K562 (cell line): ENCODE results near the gene ARL8A. TPM values are rescaled to one million over a fixed set of nuclear protein-coding genes. Genes with fewer than 3 reads are reported as not detected.

Experiments
- ATAC-seq: fragments of 200-7000 bp; cut with Tn5 transposase; 3 replicates; pipeline ENCODE4 v1.9.1; 2020; ENCODE audit warnings: moderate library complexity
- BruUV-seq: library from RNA; stranded (reverse); fragments of 400-500 nt; replicated peaks from 2 replicates; lab custom pipeline; 2021; lab: Mats Ljungman, UMichigan
- CTCF ChIA-PET: fragments of 300-600 bp; formaldehyde crosslinking; extraction: SDS; loops from one replicate; lab custom pipeline; 2021; ENCODE audit warnings: low intra/inter-chr PET ratio; lab: Yijun Ruan, JAX
- POLR2A ChIA-PET: fragments of 300-600, 350-650 bp; sonication (Branson Sonifier 250); formaldehyde crosslinking; extraction: SDS; loops from one replicate; lab custom pipeline; 2021; ENCODE audit warnings: antibody characterized with exemption, inconsistent platforms; lab: Yijun Ruan, JAX
- DNase-seq, 4 experiments: peaks; one replicate each; pipeline versions ENCODE4 v3.0.0 to v3.0.0-alpha.2; 2011 to 2018; ENCODE audit warnings: low spot score in 3 of 4, mixed read lengths in 3 of 4; ENCODE audit errors: extremely low read depth in 1 of 4
- FAIRE-seq: peaks from 2 replicates; lab custom pipeline; 2011; peaks lifted over from hg19 to GRCh38; lab: Jason Lieb, UNC
- H2AFZ ChIP-seq: 2 replicates; pipeline ENCODE4 v1.6.0; 2011; ENCODE audit warnings: low read depth, low read length, control low read depth, inconsistent platforms
- H3K27ac ChIP-seq: fragments of 200-600 bp; 3 replicates; pipeline ENCODE4 v1.8.0; 2011; ENCODE audit warnings: low read depth, mild to moderate bottlenecking, control low read depth, inconsistent platforms, low read length, moderate library complexity, mixed read lengths; ENCODE audit errors: extremely low read depth
- H3K27me3 ChIP-seq, 2 experiments: fragments of 300-600 bp in 1 of 2; 2 replicates in 1 of 2; 3 replicates in 1 of 2; pipeline versions ENCODE4 v1.6.0 to v1.8.0; 2011; ENCODE audit warnings: inconsistent platforms in 2 of 2, low read length in 2 of 2, mild to moderate bottlenecking in 1 of 2, mixed read lengths in 1 of 2, moderate library complexity in 1 of 2; ENCODE audit not compliant: control insufficient read depth in 2 of 2, insufficient read depth in 2 of 2
- H3K36me3 ChIP-seq: fragments of 300-600 bp; 3 replicates; pipeline ENCODE4 v1.8.0; 2011; ENCODE audit warnings: mild to moderate bottlenecking, low read length, inconsistent platforms; ENCODE audit not compliant: control insufficient read depth, insufficient read depth
- H3K4me1 ChIP-seq, 2 experiments: fragments of 200-600 bp in 1 of 2; replicated peaks in 1 of 2; 2 replicates in 1 of 2; 3 replicates in 1 of 2; pipeline versions ENCODE4 v1.5.1 to v1.8.0; 2011; ENCODE audit warnings: inconsistent platforms in 2 of 2, low read length in 2 of 2, mild to moderate bottlenecking in 1 of 2, mixed read lengths in 1 of 2, moderate library complexity in 1 of 2; ENCODE audit not compliant: control insufficient read depth in 2 of 2, insufficient read depth in 2 of 2
- H3K4me2 ChIP-seq: 2 replicates; pipeline ENCODE4 v1.6.1; 2011; ENCODE audit warnings: low read length, control low read depth, inconsistent platforms, mixed read lengths; ENCODE audit not compliant: insufficient read depth
- H3K4me3 ChIP-seq: fragments of 200-600 bp; sonication (generic), shearing (Covaris generic); 2 replicates; pipeline ENCODE4 v1.5.1; 2016; ENCODE audit warnings: control low read depth, inconsistent platforms
- H3K79me2 ChIP-seq: fragments of 200-600 bp; 3 replicates; pipeline ENCODE4 v1.8.0; 2011; ENCODE audit warnings: low read length, inconsistent platforms; ENCODE audit not compliant: control insufficient read depth, insufficient read depth
- H3K9ac ChIP-seq, 2 experiments: 2 replicates each; pipeline versions ENCODE4 v1.6.0 to v1.6.1; 2011; ENCODE audit warnings: low read depth in 2 of 2, low read length in 2 of 2, control low read depth in 1 of 2, inconsistent platforms in 1 of 2, mild to moderate bottlenecking in 1 of 2, mixed read lengths in 1 of 2; ENCODE audit not compliant: insufficient read depth in 1 of 2
- H3K9me1 ChIP-seq: one replicate; pipeline ENCODE4 v1.6.0; 2011; ENCODE audit warnings: inconsistent platforms, mild to moderate bottlenecking, low read length, moderate library complexity; ENCODE audit not compliant: control insufficient read depth, insufficient read depth
- H3K9me3 ChIP-seq: replicated peaks from 2 replicates; pipeline ENCODE4 v1.5.1; 2011; ENCODE audit warnings: low read depth, low read length, inconsistent platforms; ENCODE audit not compliant: control insufficient read depth, insufficient read depth
- H4K20me1 ChIP-seq: replicated peaks from 2 replicates; pipeline ENCODE4 v1.6.1; 2011; ENCODE audit warnings: low read length, inconsistent platforms, mixed read lengths; ENCODE audit not compliant: control insufficient read depth, insufficient read depth
- NFE2 ChIP-seq: IDR thresholded peaks from 2 replicates; pipeline ENCODE4 v1.6.1; 2014; ENCODE audit warnings: antibody characterized with exemption, low read depth
- POLR2A ChIP-seq: fragments of 450-650 bp; conservative IDR thresholded peaks from 2 replicates; pipeline ENCODE4 v1.6.1; 2016
- POLR2AphosphoS2 ChIP-seq: IDR thresholded peaks from 2 replicates; pipeline ENCODE4 v1.6.1; 2012; ENCODE audit warnings: low read length, improper control_type of control experiment
- POLR2G ChIP-seq: fragments of 200-400 bp; formaldehyde crosslinking; IDR thresholded peaks from 2 replicates; pipeline ENCODE4 v1.6.1; 2017; ENCODE audit warnings: low read depth, mild to moderate bottlenecking, antibody characterized with exemption, low read length, moderate library complexity
- RBFOX2 ChIP-seq: fragments of 200-400 bp; formaldehyde crosslinking; IDR thresholded peaks from 2 replicates; pipeline ENCODE4 v1.6.1; 2017; ENCODE audit warnings: low read depth, mild to moderate bottlenecking, low read length, moderate library complexity
- ZBTB7A ChIP-seq: IDR thresholded peaks from 2 replicates; pipeline ENCODE4 v1.6.1; 2011; ENCODE audit warnings: low read depth, mild to moderate bottlenecking, low read length, moderate library complexity, borderline replicate concordance; ENCODE audit not compliant: control insufficient read depth
- ZNF175 ChIP-seq: fragments of 200-800 bp; sonication (Bioruptor generic); IDR thresholded peaks from 2 replicates; pipeline ENCODE4 v1.6.1; 2016; ENCODE audit warnings: low read depth, mild to moderate bottlenecking, missing genetic modification characterization, missing compliant biosample characterization
- ZNF311 ChIP-seq: fragments of 250-450 bp; sonication (Bioruptor Pico); IDR thresholded peaks from 2 replicates; pipeline ENCODE4 v1.4.0; 2020; ENCODE audit warnings: mild to moderate bottlenecking, moderate library complexity
- ZNF507 ChIP-seq: conservative IDR thresholded peaks from 2 replicates; pipeline ENCODE4 v1.6.1; 2017; ENCODE audit warnings: missing genetic modification characterization, missing compliant biosample characterization
- ZNF778 ChIP-seq: fragments of 450-650 bp; formaldehyde crosslinking; IDR thresholded peaks from 2 replicates; pipeline ENCODE4 v1.4.0; 2020; ENCODE audit warnings: mild to moderate bottlenecking, moderate library complexity
- WGBS: fragments of 100-300 bp; shearing (Covaris generic); methylation state at CpG from one replicate; pipeline ENCODE4 v1.1.6; 2016; ENCODE audit warnings: low coverage, mixed read lengths; ENCODE audit not compliant: insufficient coverage; ENCODE audit errors: missing lambda C conversion rate; 5-methylcytosine and 5-hydroxymethylcytosine counted together
- in situ Hi-C: fragments of 300-500 bp; cut with MboI; formaldehyde crosslinking; loops from 4 replicates; pipeline ENCODE4 v1.15.0; 2018; ENCODE audit warnings: inconsistent platforms, mixed read lengths
- intact Hi-C: fragments of 100-400 bp; cut with micrococcal nuclease; formaldehyde crosslinking; loops from 2 replicates; pipeline ENCODE4 v1.14.2; 2022
- polyA plus RNA-seq, 8 experiments: library from polyadenylated mRNA; depleted of rRNA in 4 of 8; stranded (reverse) in 5 of 8; unstranded in 3 of 8; fragments of >200 nt; fragmentation: Nextera tagmentation in 2 of 8; fragmentation: Illumina TruSeq in 1 of 8; extraction: Ambion mirVana in 2 of 8; extraction: Trizol in 1 of 8; gene quantifications; 2 replicates each; pipeline versions ENCODE4 v1.2.1 to v1.2.3, GENCODE V29; 2011 to 2014; ENCODE audit warnings: inconsistent platforms in 1 of 8, missing spikeins in 1 of 8
- total RNA-seq, 7 experiments: library from RNA; depleted of rRNA in 6 of 7; stranded (reverse); fragments of >200 nt in 6 of 7; fragmentation: Illumina TruSeq in 2 of 7; extraction: Trizol in 2 of 7; gene quantifications; 2 replicates each; pipeline versions ENCODE4 v1.2.1 to v1.2.3, GENCODE V29; 2011 to 2021; ENCODE audit warnings: low replicate concordance in 1 of 7
- TF ChIP-seq, protein P1 (sequence below): sonication (generic); formaldehyde crosslinking; IDR thresholded peaks from 2 replicates; pipeline ENCODE4 v1.8.1; 2023; ENCODE audit warnings: mild to moderate bottlenecking, missing genetic modification reagents
- TF ChIP-seq, protein P2 (sequence below), 3 experiments: IDR thresholded peaks in 2 of 3; conservative IDR thresholded peaks in 1 of 3; 2 replicates each; pipeline ENCODE4 v1.5.1; 2011 to 2012; ENCODE audit warnings: low read length in 3 of 3, mild to moderate bottlenecking in 3 of 3, control low read depth in 2 of 3, improper control_type of control experiment in 1 of 3, inconsistent platforms in 1 of 3, low read depth in 1 of 3, mixed read lengths in 1 of 3, moderate library complexity in 1 of 3; ENCODE audit not compliant: insufficient read depth in 2 of 3

ARL8A gene
- total and polyA plus RNA-seq, 9 of the 15 experiments (the other 6 are each of a cell fraction or from before 2014, with no cell fraction given): 0.17 to 27.3 (median 15.6) TPM

GRCh38 chr1:202176949-202177927 lies 32.7 kb upstream of the ARL8A start:
- no peak for TF ChIP-seq ZNF507 (tag)
- no peak for TF ChIP-seq ZBTB7A
- TF ChIP-seq POLR2AphosphoS2: no peak
- no peak for TF ChIP-seq ZNF175
- TF ChIP-seq, protein P1, sequence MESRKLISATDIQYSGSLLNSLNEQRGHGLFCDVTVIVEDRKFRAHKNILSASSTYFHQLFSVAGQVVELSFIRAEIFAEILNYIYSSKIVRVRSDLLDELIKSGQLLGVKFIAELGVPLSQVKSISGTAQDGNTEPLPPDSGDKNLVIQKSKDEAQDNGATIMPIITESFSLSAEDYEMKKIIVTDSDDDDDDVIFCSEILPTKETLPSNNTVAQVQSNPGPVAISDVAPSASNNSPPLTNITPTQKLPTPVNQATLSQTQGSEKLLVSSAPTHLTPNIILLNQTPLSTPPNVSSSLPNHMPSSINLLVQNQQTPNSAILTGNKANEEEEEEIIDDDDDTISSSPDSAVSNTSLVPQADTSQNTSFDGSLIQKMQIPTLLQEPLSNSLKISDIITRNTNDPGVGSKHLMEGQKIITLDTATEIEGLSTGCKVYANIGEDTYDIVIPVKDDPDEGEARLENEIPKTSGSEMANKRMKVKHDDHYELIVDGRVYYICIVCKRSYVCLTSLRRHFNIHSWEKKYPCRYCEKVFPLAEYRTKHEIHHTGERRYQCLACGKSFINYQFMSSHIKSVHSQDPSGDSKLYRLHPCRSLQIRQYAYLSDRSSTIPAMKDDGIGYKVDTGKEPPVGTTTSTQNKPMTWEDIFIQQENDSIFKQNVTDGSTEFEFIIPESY: peak; percentile 65
- no peak for TF ChIP-seq ZNF778 (CRISPR knock-in tag)
- TF ChIP-seq, protein P2, sequence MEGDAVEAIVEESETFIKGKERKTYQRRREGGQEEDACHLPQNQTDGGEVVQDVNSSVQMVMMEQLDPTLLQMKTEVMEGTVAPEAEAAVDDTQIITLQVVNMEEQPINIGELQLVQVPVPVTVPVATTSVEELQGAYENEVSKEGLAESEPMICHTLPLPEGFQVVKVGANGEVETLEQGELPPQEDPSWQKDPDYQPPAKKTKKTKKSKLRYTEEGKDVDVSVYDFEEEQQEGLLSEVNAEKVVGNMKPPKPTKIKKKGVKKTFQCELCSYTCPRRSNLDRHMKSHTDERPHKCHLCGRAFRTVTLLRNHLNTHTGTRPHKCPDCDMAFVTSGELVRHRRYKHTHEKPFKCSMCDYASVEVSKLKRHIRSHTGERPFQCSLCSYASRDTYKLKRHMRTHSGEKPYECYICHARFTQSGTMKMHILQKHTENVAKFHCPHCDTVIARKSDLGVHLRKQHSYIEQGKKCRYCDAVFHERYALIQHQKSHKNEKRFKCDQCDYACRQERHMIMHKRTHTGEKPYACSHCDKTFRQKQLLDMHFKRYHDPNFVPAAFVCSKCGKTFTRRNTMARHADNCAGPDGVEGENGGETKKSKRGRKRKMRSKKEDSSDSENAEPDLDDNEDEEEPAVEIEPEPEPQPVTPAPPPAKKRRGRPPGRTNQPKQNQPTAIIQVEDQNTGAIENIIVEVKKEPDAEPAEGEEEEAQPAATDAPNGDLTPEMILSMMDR (IDR thresholded peaks at IDR 0.05 in 2 of 3, conservative IDR thresholded peaks at IDR 0.05 in 1 of 3; ENCODE audit: insufficient read depth in 2 of 3, low read depth in 1 of 3, low read length in 3 of 3): peak; percentile 12 to 44 (median 23); a peak in 1 of 6 replicates
- TF ChIP-seq NFE2: no peak
- no peak for TF ChIP-seq ZNF311 (CRISPR knock-in tag)
- peak; percentile 71 for TF ChIP-seq POLR2G
- 0 out of 2 replicates have a peak, but pooled peaks have one; percentile 26 for TF ChIP-seq RBFOX2
- peak; percentile 33 for TF ChIP-seq POLR2A
- 82% methylated on average over 29 of the region's 29 CpGs for WGBS
- no peak for FAIRE-seq
- H3K9me3 ChIP-seq: no peaks in the 10 kb centered on the region
- CTCF ChIA-PET: no interaction called here
- no peaks in the 10 kb centered on the region for H3K27me3 ChIP-seq
- H2AFZ ChIP-seq: no peak overlapping the region
- H3K9ac ChIP-seq: peak overlapping the region in 1 of 2 experiments; percentile 48; a peak in 1 of 4 replicates
- peaks cover 3% of the 10 kb centered on the region for H3K9me1 ChIP-seq
- H3K4me2 ChIP-seq: no peak overlapping the region
- POLR2A ChIA-PET: interaction anchor here (0.9 to 1.5 kb wide), 4 partner anchors 9 to 152 kb away, joined by 3 to 6 read pairs (median 4); no protein-coding TSS in a partner anchor
- no peak for DNase-seq
- H3K4me1 ChIP-seq: peaks cover 0 to 15% of the 10 kb centered on the region in 2 experiments; a peak in 1 of 5 replicates
- peaks cover 8% of the 10 kb centered on the region; the same call in 1 of the 3 replicates for H3K36me3 ChIP-seq
- intact Hi-C loops: no loop called here
- BruUV-seq: no TSS peak
- peaks cover 6% of the 10 kb centered on the region; the same call in 1 of the 2 replicates for H4K20me1 ChIP-seq
- H3K4me3 ChIP-seq: no peak overlapping the region
- ATAC-seq: peak; percentile 30
- H3K79me2 ChIP-seq: no peaks in the 10 kb centered on the region
- no peak overlapping the region for H3K27ac ChIP-seq
- in situ Hi-C loops: no loop called here
